ENCODE measurements around the gene CMSS1. TPM values are rescaled to one million over a fixed set of nuclear protein-coding genes. Genes with fewer than 3 reads are reported as not detected.

CMSS1 gene
- polyA plus RNA-seq, 2 of the 4 experiments (the other 2 are of a cell fraction): 61.1 to 62.9 TPM

DNA sequence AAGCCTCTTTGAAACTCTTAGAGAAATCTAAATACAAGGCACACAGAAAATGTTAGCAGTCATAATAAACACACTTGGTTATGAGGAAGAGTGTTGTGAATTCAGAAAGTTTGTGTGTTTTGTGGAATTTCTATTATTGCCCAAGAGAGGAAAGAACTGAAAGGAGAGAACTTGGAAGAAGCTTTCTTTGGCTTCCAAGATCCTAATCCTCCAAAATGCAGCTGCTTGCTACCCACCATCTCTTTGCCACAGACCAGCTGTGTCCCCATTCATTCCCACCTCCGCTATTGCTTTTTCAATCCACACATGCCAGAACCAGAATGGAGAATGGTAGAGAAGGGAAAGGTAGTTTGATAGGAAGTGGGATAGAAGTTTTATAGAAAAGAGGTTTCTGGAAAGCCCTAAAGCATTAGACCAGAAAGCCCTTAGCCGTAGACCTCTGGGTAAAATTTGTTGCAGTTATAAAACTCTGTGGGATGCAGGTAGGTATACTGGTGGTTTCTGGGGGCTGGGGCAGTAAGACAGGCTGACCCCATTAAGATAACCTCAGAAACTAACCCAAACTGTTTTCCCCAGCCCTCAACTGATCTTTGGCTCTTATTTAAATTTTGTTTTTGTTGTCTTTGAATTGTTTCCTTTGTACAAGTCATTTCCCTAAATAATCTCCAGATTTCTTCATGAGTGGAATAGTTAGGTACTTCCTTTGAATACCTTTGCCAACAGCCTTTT, 188.2 kb downstream of the CMSS1 start:
- Histone ChIP-seq H3K4me2 (no peak overlapping the region), H3K4me3 (no peak overlapping the region), H3K27ac (peak overlapping the region in 1 of 2 experiments; percentile 36; a peak in 2 of 6 replicates), H3K9me3 (no peaks in the 10 kb centered on the region), H3K4me1 (peaks cover 40% of the 10 kb centered on the region)
- no peak for FAIRE-seq
- no peak for ATAC-seq
- CTCF ChIA-PET: interaction anchor here (1.3 kb wide), 1 partner anchor 174 kb away, joined by 6 read pairs; no protein-coding TSS in a partner anchor
- 86% methylated on average over 2 of the region's 2 CpGs for WGBS (ENCODE audit: missing lambda C conversion rate)
- no peak for DNase-seq (ENCODE audit: low read depth in 1 of 2, low spot score in 1 of 2)
- POLR2A ChIA-PET: interaction anchor here (0.8 kb wide), 1 partner anchor 20 kb away, joined by 3 read pairs; no protein-coding TSS in a partner anchor
- TF ChIP-seq, protein P1, sequence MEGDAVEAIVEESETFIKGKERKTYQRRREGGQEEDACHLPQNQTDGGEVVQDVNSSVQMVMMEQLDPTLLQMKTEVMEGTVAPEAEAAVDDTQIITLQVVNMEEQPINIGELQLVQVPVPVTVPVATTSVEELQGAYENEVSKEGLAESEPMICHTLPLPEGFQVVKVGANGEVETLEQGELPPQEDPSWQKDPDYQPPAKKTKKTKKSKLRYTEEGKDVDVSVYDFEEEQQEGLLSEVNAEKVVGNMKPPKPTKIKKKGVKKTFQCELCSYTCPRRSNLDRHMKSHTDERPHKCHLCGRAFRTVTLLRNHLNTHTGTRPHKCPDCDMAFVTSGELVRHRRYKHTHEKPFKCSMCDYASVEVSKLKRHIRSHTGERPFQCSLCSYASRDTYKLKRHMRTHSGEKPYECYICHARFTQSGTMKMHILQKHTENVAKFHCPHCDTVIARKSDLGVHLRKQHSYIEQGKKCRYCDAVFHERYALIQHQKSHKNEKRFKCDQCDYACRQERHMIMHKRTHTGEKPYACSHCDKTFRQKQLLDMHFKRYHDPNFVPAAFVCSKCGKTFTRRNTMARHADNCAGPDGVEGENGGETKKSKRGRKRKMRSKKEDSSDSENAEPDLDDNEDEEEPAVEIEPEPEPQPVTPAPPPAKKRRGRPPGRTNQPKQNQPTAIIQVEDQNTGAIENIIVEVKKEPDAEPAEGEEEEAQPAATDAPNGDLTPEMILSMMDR (IDR thresholded peaks at IDR 0.05): no peak
- TF ChIP-seq TFCP2L1 (CRISPR knock-in tag; IDR thresholded peaks at IDR 0.05): no peak
- TF ChIP-seq PHF8 (IDR thresholded peaks at IDR 0.05; ENCODE audit: borderline replicate concordance, low read depth): no peak
- no peak for TF ChIP-seq HOXA7 (CRISPR knock-in tag; IDR thresholded peaks at IDR 0.05)
- no peak for TF ChIP-seq ESRRA (IDR thresholded peaks at IDR 0.05; ENCODE audit: borderline replicate concordance, low read length)
- no peak for TF ChIP-seq SMC3 (IDR thresholded peaks at IDR 0.05)

DNA sequence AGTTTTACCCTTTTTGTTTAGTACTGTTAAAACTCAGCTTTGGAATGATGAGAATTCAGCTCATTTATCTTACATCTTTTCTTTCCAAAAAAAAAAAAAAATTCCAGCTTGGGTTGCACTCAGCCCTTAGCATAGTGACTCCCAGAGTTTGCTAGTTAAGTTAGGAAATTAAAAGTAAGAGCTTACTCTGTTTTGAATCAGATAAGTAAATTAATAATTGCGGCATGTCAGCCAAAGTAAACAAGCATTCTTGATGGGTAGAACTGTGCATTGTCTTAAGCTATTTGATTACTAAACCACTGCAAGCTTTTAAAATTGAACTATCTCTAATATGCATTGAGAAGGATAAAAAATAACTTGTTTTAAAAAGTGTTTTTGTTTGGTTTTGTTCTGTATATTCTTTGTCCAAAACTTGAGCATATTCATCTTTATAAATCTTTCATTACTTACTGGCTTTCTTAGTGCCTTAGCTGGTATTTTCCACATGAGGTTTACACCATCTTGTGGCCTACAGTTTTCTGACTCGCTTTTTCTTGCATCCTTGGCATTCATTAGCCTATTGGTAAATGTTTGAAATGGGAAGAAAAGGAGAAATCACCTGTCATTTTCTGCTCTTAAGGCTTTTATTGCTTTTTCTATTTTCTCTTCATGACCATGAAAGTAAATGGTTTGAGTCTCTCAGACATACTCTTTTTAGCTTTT, 189.1 kb downstream of the CMSS1 start:
- Histone ChIP-seq H3K27ac (no peak overlapping the region), H3K4me2 (peak overlapping the region; percentile 13; the same call in 1 of the 3 replicates), H3K4me1 (peaks cover 37% of the 10 kb centered on the region), H3K4me3 (no peak overlapping the region), H3K9me3 (no peaks in the 10 kb centered on the region)
- DNase-seq (ENCODE audit: low read depth in 1 of 2, low spot score in 1 of 2) (peak in 1 of 2 experiments; percentile 7), ATAC-seq (no peak), FAIRE-seq (peak; percentile 7)
- 0 out of 3 replicates have a peak, but pooled peaks have one; percentile 7 for TF ChIP-seq SMC3 (IDR thresholded peaks at IDR 0.05)
- TF ChIP-seq NPAS2 (CRISPR knock-in tag; IDR thresholded peaks at IDR 0.05; ENCODE audit: borderline replicate concordance): no peak
- peak; percentile 14 to 21; a peak in 2 of 5 replicates for TF ChIP-seq RAD21 (conservative IDR thresholded peaks at IDR 0.05 in 1 of 2, IDR thresholded peaks at IDR 0.05 in 1 of 2)
- WGBS (ENCODE audit: missing lambda C conversion rate): 66% methylated on average over 2 of the region's 2 CpGs
- POLR2A ChIA-PET: interaction anchor here (0.8 kb wide), 1 partner anchor 19 kb away, joined by 3 read pairs; no protein-coding TSS in a partner anchor
- CTCF ChIA-PET: interaction anchor here (1.3 kb wide), 1 partner anchor 175 kb away, joined by 6 read pairs; no protein-coding TSS in a partner anchor

DNA sequence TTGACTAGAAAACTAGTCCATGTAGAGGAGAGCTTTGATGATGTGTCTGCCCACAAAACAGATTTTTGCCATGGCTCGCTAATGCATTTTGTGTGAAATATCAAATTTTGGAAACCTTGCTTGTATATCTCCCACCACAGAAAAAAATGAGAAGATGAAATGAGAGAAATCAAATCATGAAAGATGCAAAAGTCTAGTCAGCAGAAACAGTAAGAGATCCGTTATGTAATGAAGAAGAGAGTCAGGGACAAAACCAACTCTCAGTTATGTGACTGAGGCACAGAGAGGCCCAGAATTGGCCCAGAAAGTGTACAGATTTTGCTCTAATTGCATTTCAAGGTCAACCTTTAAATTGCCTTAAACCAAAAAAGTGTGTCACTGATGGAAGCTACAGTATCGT, 189.7 kb downstream of the CMSS1 start:
- H3K9me3 ChIP-seq: no peaks in the 10 kb centered on the region
- no peak overlapping the region for H3K27ac ChIP-seq
- DNase-seq (ENCODE audit: low read depth in 1 of 2, low spot score in 1 of 2) (no peak), ATAC-seq (no peak), FAIRE-seq (no peak)
- peaks cover 31% of the 10 kb centered on the region for H3K4me1 ChIP-seq
- H3K4me3 ChIP-seq: no peak overlapping the region
- CTCF ChIA-PET: interaction anchor here (1.3 kb wide), 1 partner anchor 175 kb away, joined by 6 read pairs; no protein-coding TSS in a partner anchor
- WGBS (ENCODE audit: missing lambda C conversion rate): 97% methylated on average over 3 of the region's 3 CpGs
- no peak overlapping the region for H3K4me2 ChIP-seq
- POLR2A ChIA-PET: no interaction called here
- TF ChIP-seq RNF2 (IDR thresholded peaks at IDR 0.05; ENCODE audit: borderline replicate concordance, low read depth) (no peak), MAFK (IDR thresholded peaks at IDR 0.05; ENCODE audit: partially characterized antibody) (peak; percentile 31)

DNA sequence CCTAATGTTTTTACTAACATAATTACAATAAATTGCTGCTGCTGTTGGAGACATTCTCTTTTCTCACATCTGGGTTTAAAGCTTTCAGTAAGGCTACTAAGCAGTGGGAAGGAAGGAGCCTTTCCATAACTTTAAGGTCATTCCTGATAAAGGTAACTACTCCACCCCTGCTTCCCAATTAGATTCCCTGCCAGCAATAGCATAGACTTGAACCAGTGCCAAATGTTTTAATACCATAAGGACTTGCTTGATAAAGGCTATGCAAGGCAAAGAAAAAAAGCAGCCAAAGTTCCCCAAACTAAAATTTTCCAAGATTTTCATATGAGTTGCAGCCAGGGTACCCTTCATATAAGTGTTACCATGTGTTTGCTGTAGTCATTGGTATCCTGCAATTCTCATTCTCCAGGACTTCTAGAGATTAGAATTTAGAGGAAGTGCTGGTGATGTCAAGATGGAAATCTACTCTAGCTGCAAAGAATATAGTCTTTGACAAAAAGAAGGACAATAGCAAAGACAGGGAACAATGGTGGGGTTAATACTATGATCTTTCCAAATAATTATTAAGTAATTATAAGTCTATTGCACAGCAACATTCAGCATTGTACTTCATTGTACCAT, 190.5 kb downstream of the CMSS1 start:
- ATAC-seq (no peak), FAIRE-seq (no peak), DNase-seq (ENCODE audit: low read depth in 1 of 2, low spot score in 1 of 2) (no peak)
- POLR2A ChIA-PET: no interaction called here
- no peaks in the 10 kb centered on the region for H3K9me3 ChIP-seq
- CTCF ChIA-PET: interaction anchor here (0.6 kb wide), 1 partner anchor 11 kb away, joined by 3 read pairs; no protein-coding TSS in a partner anchor
- H3K4me1 ChIP-seq: peaks cover 23% of the 10 kb centered on the region
- H3K4me3 ChIP-seq: no peak overlapping the region
- H3K4me2 ChIP-seq: no peak overlapping the region
- no peak overlapping the region for H3K27ac ChIP-seq
- no peak for TF ChIP-seq EP300 (IDR thresholded peaks at IDR 0.05)
- TF ChIP-seq TP53 (CRISPR knock-in tag; IDR thresholded peaks at IDR 0.05): no peak
- no peak for TF ChIP-seq NPAS2 (CRISPR knock-in tag; IDR thresholded peaks at IDR 0.05; ENCODE audit: borderline replicate concordance)
- TF ChIP-seq BHLHE40 (IDR thresholded peaks at IDR 0.05; ENCODE audit: low read depth, low read length): no peak
- TF ChIP-seq, protein P2, sequence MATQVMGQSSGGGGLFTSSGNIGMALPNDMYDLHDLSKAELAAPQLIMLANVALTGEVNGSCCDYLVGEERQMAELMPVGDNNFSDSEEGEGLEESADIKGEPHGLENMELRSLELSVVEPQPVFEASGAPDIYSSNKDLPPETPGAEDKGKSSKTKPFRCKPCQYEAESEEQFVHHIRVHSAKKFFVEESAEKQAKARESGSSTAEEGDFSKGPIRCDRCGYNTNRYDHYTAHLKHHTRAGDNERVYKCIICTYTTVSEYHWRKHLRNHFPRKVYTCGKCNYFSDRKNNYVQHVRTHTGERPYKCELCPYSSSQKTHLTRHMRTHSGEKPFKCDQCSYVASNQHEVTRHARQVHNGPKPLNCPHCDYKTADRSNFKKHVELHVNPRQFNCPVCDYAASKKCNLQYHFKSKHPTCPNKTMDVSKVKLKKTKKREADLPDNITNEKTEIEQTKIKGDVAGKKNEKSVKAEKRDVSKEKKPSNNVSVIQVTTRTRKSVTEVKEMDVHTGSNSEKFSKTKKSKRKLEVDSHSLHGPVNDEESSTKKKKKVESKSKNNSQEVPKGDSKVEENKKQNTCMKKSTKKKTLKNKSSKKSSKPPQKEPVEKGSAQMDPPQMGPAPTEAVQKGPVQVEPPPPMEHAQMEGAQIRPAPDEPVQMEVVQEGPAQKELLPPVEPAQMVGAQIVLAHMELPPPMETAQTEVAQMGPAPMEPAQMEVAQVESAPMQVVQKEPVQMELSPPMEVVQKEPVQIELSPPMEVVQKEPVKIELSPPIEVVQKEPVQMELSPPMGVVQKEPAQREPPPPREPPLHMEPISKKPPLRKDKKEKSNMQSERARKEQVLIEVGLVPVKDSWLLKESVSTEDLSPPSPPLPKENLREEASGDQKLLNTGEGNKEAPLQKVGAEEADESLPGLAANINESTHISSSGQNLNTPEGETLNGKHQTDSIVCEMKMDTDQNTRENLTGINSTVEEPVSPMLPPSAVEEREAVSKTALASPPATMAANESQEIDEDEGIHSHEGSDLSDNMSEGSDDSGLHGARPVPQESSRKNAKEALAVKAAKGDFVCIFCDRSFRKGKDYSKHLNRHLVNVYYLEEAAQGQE (IDR thresholded peaks at IDR 0.05): no peak
- TF ChIP-seq, protein P3, sequence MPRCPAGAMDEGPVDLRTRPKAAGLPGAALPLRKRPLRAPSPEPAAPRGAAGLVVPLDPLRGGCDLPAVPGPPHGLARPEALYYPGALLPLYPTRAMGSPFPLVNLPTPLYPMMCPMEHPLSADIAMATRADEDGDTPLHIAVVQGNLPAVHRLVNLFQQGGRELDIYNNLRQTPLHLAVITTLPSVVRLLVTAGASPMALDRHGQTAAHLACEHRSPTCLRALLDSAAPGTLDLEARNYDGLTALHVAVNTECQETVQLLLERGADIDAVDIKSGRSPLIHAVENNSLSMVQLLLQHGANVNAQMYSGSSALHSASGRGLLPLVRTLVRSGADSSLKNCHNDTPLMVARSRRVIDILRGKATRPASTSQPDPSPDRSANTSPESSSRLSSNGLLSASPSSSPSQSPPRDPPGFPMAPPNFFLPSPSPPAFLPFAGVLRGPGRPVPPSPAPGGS (IDR thresholded peaks at IDR 0.05): no peak
- no peak for TF ChIP-seq RNF2 (IDR thresholded peaks at IDR 0.05; ENCODE audit: borderline replicate concordance, low read depth)
- no peak for TF ChIP-seq HOXB5 (CRISPR knock-in tag; IDR thresholded peaks at IDR 0.05)
- TF ChIP-seq, protein P4, sequence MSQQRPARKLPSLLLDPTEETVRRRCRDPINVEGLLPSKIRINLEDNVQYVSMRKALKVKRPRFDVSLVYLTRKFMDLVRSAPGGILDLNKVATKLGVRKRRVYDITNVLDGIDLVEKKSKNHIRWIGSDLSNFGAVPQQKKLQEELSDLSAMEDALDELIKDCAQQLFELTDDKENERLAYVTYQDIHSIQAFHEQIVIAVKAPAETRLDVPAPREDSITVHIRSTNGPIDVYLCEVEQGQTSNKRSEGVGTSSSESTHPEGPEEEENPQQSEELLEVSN (IDR thresholded peaks at IDR 0.05; ENCODE audit: borderline replicate concordance, low read depth): no peak
- no peak for TF ChIP-seq HEYL (CRISPR knock-in tag; IDR thresholded peaks at IDR 0.05)

Measured in A549 (cell line).